Measurements from ENCODE around the gene PCDHGA4.

DNA sequence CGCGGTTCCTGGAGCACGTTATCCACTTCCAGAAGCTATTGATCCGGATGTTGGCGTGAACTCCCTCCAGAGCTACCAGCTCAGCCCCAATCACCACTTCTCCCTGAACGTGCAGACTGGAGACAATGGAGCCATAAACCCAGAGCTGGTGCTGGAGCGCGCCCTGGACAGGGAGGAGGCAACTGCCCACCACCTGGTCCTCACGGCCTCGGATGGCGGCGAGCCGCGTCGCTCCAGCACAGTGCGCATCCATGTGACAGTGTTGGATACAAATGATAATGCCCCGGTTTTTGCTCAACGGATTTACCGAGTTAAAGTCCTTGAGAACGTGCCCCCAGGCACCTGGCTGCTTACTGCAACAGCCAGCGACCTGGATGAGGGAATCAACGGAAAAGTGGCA, 48.6 kb downstream of the PCDHGA4 start:
- TF ChIP-seq CTCF (IDR thresholded peaks at IDR 0.05) (no peak), POLR2AphosphoS5 (IDR thresholded peaks at IDR 0.05; ENCODE audit: low read depth, low read length) (no peak), TCF7L2 (IDR thresholded peaks at IDR 0.05; ENCODE audit: low read depth, low read length) (no peak)

Data from Panc1 (cell line).